ENCODE data around the gene SVOPL. TPM values are rescaled to one million over a fixed set of nuclear protein-coding genes. Genes with fewer than 3 reads are reported as not detected.

SVOPL gene
- total and polyA plus RNA-seq, 9 of the 15 experiments (the other 6 are each of a cell fraction or from before 2014, with no cell fraction given), result 0.13 to 0.42 (median 0.20) TPM; not detected in 6

- H3K4me2 ChIP-seq (ENCODE audit: insufficient read depth, low read length), result no peak overlapping the region
- H4K20me1 ChIP-seq (replicated peaks; ENCODE audit: control insufficient read depth, insufficient read depth, low read length), result no peaks in the 10 kb centered on the region
- no peak overlapping the region for H3K4me3 ChIP-seq
- no peaks in the 10 kb centered on the region for H3K9me1 ChIP-seq (ENCODE audit: control insufficient read depth, insufficient read depth, low read length)
- H3K36me3 ChIP-seq (ENCODE audit: control insufficient read depth, insufficient read depth, low read length), result no peaks in the 10 kb centered on the region
- BruUV-seq (replicated peaks), result no TSS peak
- ATAC-seq (no peak), FAIRE-seq (no peak), DNase-seq (ENCODE audit: extremely low read depth in 1 of 4, low spot score in 3 of 4) (peak in 1 of 4 experiments; percentile 18)
- intact Hi-C loops (cut with micrococcal nuclease) (no loop called here), in situ Hi-C loops (cut with MboI) (no loop called here)
- ChIA-PET CTCF (ENCODE audit: low intra/inter-chr PET ratio) (no interaction called here), POLR2A (no interaction called here)
- H2AFZ ChIP-seq (ENCODE audit: low read depth, low read length), result no peak overlapping the region
- no peaks in the 10 kb centered on the region for H3K79me2 ChIP-seq (ENCODE audit: control insufficient read depth, insufficient read depth, low read length)
- H3K27ac ChIP-seq (ENCODE audit: extremely low read depth, low read depth, low read length), result no peak overlapping the region
- no peak overlapping the region for H3K9ac ChIP-seq (ENCODE audit: insufficient read depth in 1 of 2, low read depth in 2 of 2, low read length in 2 of 2)
- H3K4me1 ChIP-seq (replicated peaks in 1 of 2; ENCODE audit: control insufficient read depth in 2 of 2, insufficient read depth in 2 of 2, low read length in 2 of 2), result no peaks in the 10 kb centered on the region
- peaks cover 6 to 18% of the 10 kb centered on the region in 2 experiments; a peak in 3 of 5 replicates for H3K27me3 ChIP-seq (ENCODE audit: control insufficient read depth in 2 of 2, insufficient read depth in 2 of 2, low read length in 2 of 2)
- H3K9me3 ChIP-seq (replicated peaks; ENCODE audit: control insufficient read depth, insufficient read depth, low read depth, low read length), result no peaks in the 10 kb centered on the region
- TF ChIP-seq EP300 (IDR thresholded peaks at IDR 0.05; ENCODE audit: low read length), result peak; percentile 40; the same call in 1 of the 2 replicates
- no peak for TF ChIP-seq SMAD2 (IDR thresholded peaks at IDR 0.05; ENCODE audit: low read depth, low read length)
- no peak for TF ChIP-seq ZBTB26 (CRISPR knock-in tag; IDR thresholded peaks at IDR 0.05)
- no peak for TF ChIP-seq IRF1 (CRISPR knock-in tag; IDR thresholded peaks at IDR 0.05; ENCODE audit: borderline replicate concordance)
- no peak for TF ChIP-seq CREB5 (CRISPR knock-in tag; IDR thresholded peaks at IDR 0.05)
- TF ChIP-seq ELF4 (CRISPR knock-in tag; IDR thresholded peaks at IDR 0.05), result no peak
- TF ChIP-seq KDM1A (IDR thresholded peaks at IDR 0.05), result no peak
- no peak for TF ChIP-seq HMG20B (CRISPR knock-in tag; IDR thresholded peaks at IDR 0.05)
- TF ChIP-seq STAT5A (IDR thresholded peaks at IDR 0.05; ENCODE audit: borderline replicate concordance, low read length), result peak; percentile 64; the same call in 1 of the 2 replicates
- no peak for TF ChIP-seq IRF2 (CRISPR knock-in tag; IDR thresholded peaks at IDR 0.05)
- no peak for TF ChIP-seq GTF2F1 (IDR thresholded peaks at IDR 0.05; ENCODE audit: low read depth, low read length)
- TF ChIP-seq MEF2D (tag; conservative IDR thresholded peaks at IDR 0.05; ENCODE audit: low read depth), result no peak
- no peak for TF ChIP-seq BRF2 (IDR thresholded peaks at IDR 0.05; ENCODE audit: borderline replicate concordance, insufficient read depth, insufficient read length)
- peak; percentile 32; the same call in 1 of the 2 replicates for TF ChIP-seq ESRRA (IDR thresholded peaks at IDR 0.05; ENCODE audit: borderline replicate concordance, low read depth)
- peak in 1 of 2 experiments; percentile 49; a peak in 1 of 4 replicates for TF ChIP-seq TRIM24 (IDR thresholded peaks at IDR 0.05)
- no peak for TF ChIP-seq JUND (IDR thresholded peaks at IDR 0.05; ENCODE audit: borderline replicate concordance, low read depth, low read length)
- peak; percentile 19; the same call in 1 of the 3 replicates for TF ChIP-seq JUND (tag; IDR thresholded peaks at IDR 0.05; ENCODE audit: borderline replicate concordance, low read depth, low read length)
- no peak for TF ChIP-seq RBM39 (optimal IDR thresholded peaks at IDR 0.05; ENCODE audit: low read depth, low read length)
- TF ChIP-seq USF2 (CRISPR knock-in tag; IDR thresholded peaks at IDR 0.05), result no peak
Observed at GRCh38 chr7:138670594-138670993, 30.6 kb downstream of the SVOPL start.

All from K562 (cell line).